ENCODE data around the gene BAHCC1.

DNA sequence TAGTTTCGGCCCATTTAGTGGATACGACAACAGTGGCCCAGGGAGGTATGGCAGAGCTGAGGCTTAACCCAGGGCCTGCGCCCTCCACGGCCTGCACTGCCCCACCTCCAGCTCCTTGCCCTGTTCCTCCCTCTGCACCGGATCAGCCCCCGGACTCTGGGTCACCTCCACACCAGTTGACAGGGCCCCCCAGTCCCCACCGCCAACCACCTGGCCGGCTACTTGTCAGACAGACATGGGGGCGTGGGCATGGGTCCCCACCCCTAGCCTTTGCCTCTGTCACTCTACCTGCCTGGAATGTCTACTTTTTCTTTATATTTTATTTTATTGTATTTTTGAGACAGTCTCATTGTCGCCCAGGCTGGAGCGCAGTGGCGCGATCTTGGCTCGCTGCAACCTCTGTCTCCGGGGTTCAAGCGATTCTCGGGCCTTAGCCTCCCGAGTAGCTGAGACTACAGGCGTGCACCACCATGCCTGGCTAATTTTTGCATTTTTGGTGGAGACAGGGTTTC lies 120.3 kb downstream of the BAHCC1 start:
- TF ChIP-seq, protein P1, sequence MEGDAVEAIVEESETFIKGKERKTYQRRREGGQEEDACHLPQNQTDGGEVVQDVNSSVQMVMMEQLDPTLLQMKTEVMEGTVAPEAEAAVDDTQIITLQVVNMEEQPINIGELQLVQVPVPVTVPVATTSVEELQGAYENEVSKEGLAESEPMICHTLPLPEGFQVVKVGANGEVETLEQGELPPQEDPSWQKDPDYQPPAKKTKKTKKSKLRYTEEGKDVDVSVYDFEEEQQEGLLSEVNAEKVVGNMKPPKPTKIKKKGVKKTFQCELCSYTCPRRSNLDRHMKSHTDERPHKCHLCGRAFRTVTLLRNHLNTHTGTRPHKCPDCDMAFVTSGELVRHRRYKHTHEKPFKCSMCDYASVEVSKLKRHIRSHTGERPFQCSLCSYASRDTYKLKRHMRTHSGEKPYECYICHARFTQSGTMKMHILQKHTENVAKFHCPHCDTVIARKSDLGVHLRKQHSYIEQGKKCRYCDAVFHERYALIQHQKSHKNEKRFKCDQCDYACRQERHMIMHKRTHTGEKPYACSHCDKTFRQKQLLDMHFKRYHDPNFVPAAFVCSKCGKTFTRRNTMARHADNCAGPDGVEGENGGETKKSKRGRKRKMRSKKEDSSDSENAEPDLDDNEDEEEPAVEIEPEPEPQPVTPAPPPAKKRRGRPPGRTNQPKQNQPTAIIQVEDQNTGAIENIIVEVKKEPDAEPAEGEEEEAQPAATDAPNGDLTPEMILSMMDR (conservative IDR thresholded peaks at IDR 0.05; ENCODE audit: low read depth, low read length), result no peak
- TF ChIP-seq EZH2 (IDR thresholded peaks at IDR 0.05; ENCODE audit: borderline replicate concordance, low read depth, low read length, poor library complexity, severe bottlenecking), result no peak
